ENCODE results near the gene SNAP91. TPM values are rescaled to one million over a fixed set of nuclear protein-coding genes. Genes with fewer than 3 reads are reported as not detected.

The SNAP91 gene
- total RNA-seq, 2 donors from 2014 or later = 0.58 to 1.6 TPM

- Mint-ChIP-seq H3K36me3 (ENCODE audit: low read depth) (no peaks in the 10 kb centered on the region), H3K4me3 (no peak overlapping the region)
These were observed 193.9 kb downstream of the SNAP91 start for GRCh38 chr6:83514866-83515466.

GRCh38 chr6:83514466-83514865 lies 194.4 kb downstream of the SNAP91 start:
- Mint-ChIP-seq H3K27me3 (ENCODE audit: insufficient read depth) (peaks cover 7% of the 10 kb centered on the region), H3K4me1 (peaks cover 14% of the 10 kb centered on the region), H3K27ac (no peak overlapping the region), H3K4me3 (no peak overlapping the region), H3K9me3 (no peaks in the 10 kb centered on the region), H3K36me3 (ENCODE audit: low read depth) (no peaks in the 10 kb centered on the region)
- H3K9me3 ChIP-seq (ENCODE audit: control insufficient read depth, low read length) = no peaks in the 10 kb centered on the region
- no peaks in the 10 kb centered on the region for H3K27me3 ChIP-seq (ENCODE audit: control insufficient read depth, insufficient read depth, low read length, poor library complexity, severe bottlenecking)
- DNase-seq = no peak
- no peaks in the 10 kb centered on the region for H3K36me3 ChIP-seq (ENCODE audit: control insufficient read depth, insufficient read depth, low read length)
- no peak overlapping the region for H3K27ac ChIP-seq (ENCODE audit: low read depth, low read length)
- H3K9ac ChIP-seq (ENCODE audit: extremely low read depth, low read length, poor library complexity, severe bottlenecking) = no peak overlapping the region
- no peaks in the 10 kb centered on the region for H3K4me1 ChIP-seq (ENCODE audit: control insufficient read depth, insufficient read depth, low read length)
- WGBS, 2 experiments (ENCODE audit: insufficient coverage in 1 of 2, insufficient read length in 1 of 2) = 86 to 93% methylated on average over 1 of the region's 1 CpG
- H3K4me3 ChIP-seq (ENCODE audit: low read length) = peak overlapping the region; percentile 79
- no peak for TF ChIP-seq CTCF (conservative IDR thresholded peaks at IDR 0.05)

More at GRCh38 chr6:83514866-83515466, 193.9 kb downstream of the SNAP91 start:
- Histone ChIP-seq H3K27ac (ENCODE audit: low read depth, low read length) (no peak overlapping the region), H3K4me3 (ENCODE audit: low read length) (peak overlapping the region; percentile 79), H3K9ac (ENCODE audit: extremely low read depth, low read length, poor library complexity, severe bottlenecking) (no peak overlapping the region), H3K4me1 (ENCODE audit: control insufficient read depth, insufficient read depth, low read length) (no peaks in the 10 kb centered on the region), H3K9me3 (ENCODE audit: control insufficient read depth, low read length) (no peaks in the 10 kb centered on the region), H3K27me3 (ENCODE audit: control insufficient read depth, insufficient read depth, low read length, poor library complexity, severe bottlenecking) (no peaks in the 10 kb centered on the region), H3K36me3 (ENCODE audit: control insufficient read depth, insufficient read depth, low read length) (no peaks in the 10 kb centered on the region)
- 0 to 22% methylated on average over 1 to 3 of the region's 4 CpGs for WGBS, 2 experiments (ENCODE audit: insufficient coverage in 1 of 2, insufficient read length in 1 of 2)
- peak; percentile 93 for TF ChIP-seq CTCF (conservative IDR thresholded peaks at IDR 0.05)
- no peak overlapping the region for H3K27ac Mint-ChIP-seq
- peaks cover 14% of the 10 kb centered on the region for H3K4me1 Mint-ChIP-seq
- H3K27me3 Mint-ChIP-seq (ENCODE audit: insufficient read depth) = peaks cover 7% of the 10 kb centered on the region
- DNase-seq = peak; percentile 69
- no peaks in the 10 kb centered on the region for H3K9me3 Mint-ChIP-seq

- H3K4me3 ChIP-seq (ENCODE audit: low read length) = peak within 1 kb of the TSS; percentile 79
- Mint-ChIP-seq H3K9me3 (no peaks in the 10 kb centered on the region), H3K27ac (peak within 1 kb of the TSS; percentile 14), H3K4me1 (peaks cover 9% of the 10 kb centered on the region), H3K36me3 (ENCODE audit: low read depth) (no peaks in the 10 kb centered on the region), H3K4me3 (peak within 1 kb of the TSS; percentile 70), H3K27me3 (ENCODE audit: insufficient read depth) (peaks cover 7% of the 10 kb centered on the region)
- WGBS, 2 experiments (ENCODE audit: insufficient coverage in 1 of 2, insufficient read length in 1 of 2) = 0 to 1% methylated on average over 6 to 38 of the region's 38 CpGs
- DNase-seq = peak; percentile 95
- no peaks in the 10 kb centered on the region for H3K36me3 ChIP-seq (ENCODE audit: control insufficient read depth, insufficient read depth, low read length)
- no peaks in the 10 kb centered on the region for H3K9me3 ChIP-seq (ENCODE audit: control insufficient read depth, low read length)
- no peaks in the 10 kb centered on the region for H3K27me3 ChIP-seq (ENCODE audit: control insufficient read depth, insufficient read depth, low read length, poor library complexity, severe bottlenecking)
- H3K27ac ChIP-seq (ENCODE audit: low read depth, low read length) = no peak within 1 kb of the TSS
- peak; percentile 97 for TF ChIP-seq CTCF (conservative IDR thresholded peaks at IDR 0.05)
- no peaks in the 10 kb centered on the region for H3K4me1 ChIP-seq (ENCODE audit: control insufficient read depth, insufficient read depth, low read length)
- peak within 1 kb of the TSS; percentile 32 for H3K9ac ChIP-seq (ENCODE audit: extremely low read depth, low read length, poor library complexity, severe bottlenecking)
These were observed 196.8 kb downstream of the SNAP91 start, which contains the start of gene PRSS35 for GRCh38 chr6:83511901-83512681. Gene PRSS35, plus strand, starts transcription at chr6:83512534. Its CDS starts 10,908 bp downstream, at chr6:83523442.
